GM12874 (cell line): Measurements from ENCODE around the gene BAHD1.

Source experiments
- CTCF ChIP-seq: IDR thresholded peaks from 2 replicates; pipeline ENCODE4 v1.5.1; 2011; ENCODE audit warnings: low read depth, mild to moderate bottlenecking, control low read depth, low read length, moderate library complexity; ENCODE audit not compliant: insufficient read depth

The BAHD1 gene

GRCh38 chr15:40427188-40427587 lies 13.6 kb upstream of the BAHD1 start:
- no peak for TF ChIP-seq CTCF

- TF ChIP-seq CTCF: no peak
These were observed 12.6 kb upstream of the BAHD1 start for GRCh38 chr15:40428185-40428584.

- TF ChIP-seq CTCF: no peak
These were observed 11.6 kb upstream of the BAHD1 start for GRCh38 chr15:40429068-40429710.

- no peak for TF ChIP-seq CTCF
These were observed 10.4 kb upstream of the BAHD1 start for GRCh38 chr15:40430271-40430805.

GRCh38 chr15:40435023-40435709 lies 5.6 kb upstream of the BAHD1 start:
- no peak for TF ChIP-seq CTCF

- TF ChIP-seq CTCF: no peak
These were observed 5.1 kb upstream of the BAHD1 start for GRCh38 chr15:40435710-40436089.

GRCh38 chr15:40436116-40436891 lies 4.4 kb upstream of the BAHD1 start:
- no peak for TF ChIP-seq CTCF
